NT2/D1 (cell line): ENCODE results near the gene GPR45.
"Not testable (repeated sequence)": the region's sequence is repeated elsewhere in the genome, so short reads cannot be mapped to it uniquely, and the experiment has no call there.

Source experiments
- DNase-seq: peaks from one replicate; pipeline ENCODE4 v3.0.0-alpha.2; 2011; ENCODE audit warnings: low read depth, low spot score
- H3K27me3 ChIP-seq: 2 replicates; pipeline ENCODE4 v1.6.0; 2011; ENCODE audit warnings: mild to moderate bottlenecking; ENCODE audit not compliant: insufficient read length, insufficient read depth
- H3K36me3 ChIP-seq: 2 replicates; pipeline ENCODE4 v1.6.1; 2011; ENCODE audit warnings: mild to moderate bottlenecking, low read length, mixed read lengths; ENCODE audit not compliant: insufficient read depth, insufficient read length
- H3K4me1 ChIP-seq: 2 replicates; pipeline ENCODE4 v1.5.1; 2011; ENCODE audit not compliant: insufficient read depth, insufficient read length
- H3K4me3 ChIP-seq: 2 replicates; pipeline ENCODE4 v1.5.1; 2011; ENCODE audit warnings: low read depth; ENCODE audit not compliant: insufficient read length
- H3K9ac ChIP-seq: 2 replicates; pipeline ENCODE4 v1.6.0; 2011; ENCODE audit warnings: low read depth; ENCODE audit not compliant: insufficient read length
- H3K9me3 ChIP-seq: 2 replicates; pipeline ENCODE4 v1.5.1; 2011; ENCODE audit warnings: mild to moderate bottlenecking, low read length; ENCODE audit not compliant: insufficient read depth
- SUZ12 ChIP-seq: IDR thresholded peaks from 2 replicates; pipeline ENCODE4 v1.6.1; 2011; ENCODE audit not compliant: insufficient read length, insufficient read depth; ENCODE audit errors: extremely low read depth
- YY1 ChIP-seq: IDR thresholded peaks from 2 replicates; pipeline ENCODE4 v1.6.1; 2011; ENCODE audit not compliant: insufficient read length, insufficient read depth
- ZNF274 ChIP-seq: IDR thresholded peaks from 2 replicates; pipeline ENCODE4 v1.6.1; 2011; ENCODE audit warnings: mild to moderate bottlenecking, low read depth, low read length

The GPR45 gene

DNA sequence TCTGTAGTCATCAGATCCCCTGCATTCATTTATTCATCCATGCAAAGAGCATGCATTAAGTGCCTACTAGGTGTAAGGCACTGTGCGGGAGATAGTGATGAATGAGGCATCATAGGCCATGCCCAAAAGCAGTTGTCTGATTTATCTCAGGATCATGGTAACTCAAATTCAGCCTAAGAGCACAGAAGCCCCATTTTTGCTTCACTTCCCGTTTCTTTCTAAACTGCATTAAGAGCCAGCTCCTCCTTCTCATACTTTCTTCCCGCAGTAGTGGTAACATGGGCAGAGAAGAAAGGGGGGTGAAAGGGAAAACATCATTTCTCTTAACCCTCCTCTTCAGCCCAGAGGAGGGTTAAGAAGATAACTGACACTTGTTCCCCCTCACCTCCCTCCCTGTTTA, 2.9 kb downstream of the GPR45 start:
- no peaks in the 10 kb centered on the region for H3K27me3 ChIP-seq
- no peaks in the 10 kb centered on the region for H3K4me1 ChIP-seq
- peaks cover 8% of the 10 kb centered on the region; the same call in 1 of the 2 replicates for H3K9me3 ChIP-seq
- DNase-seq, result no peak
- H3K9ac ChIP-seq, result no peak overlapping the region
- TF ChIP-seq ZNF274, result no peak
- no peak for TF ChIP-seq YY1
- no peak for TF ChIP-seq SUZ12
- H3K4me3 ChIP-seq, result no peak overlapping the region
- no peaks in the 10 kb centered on the region for H3K36me3 ChIP-seq

DNA sequence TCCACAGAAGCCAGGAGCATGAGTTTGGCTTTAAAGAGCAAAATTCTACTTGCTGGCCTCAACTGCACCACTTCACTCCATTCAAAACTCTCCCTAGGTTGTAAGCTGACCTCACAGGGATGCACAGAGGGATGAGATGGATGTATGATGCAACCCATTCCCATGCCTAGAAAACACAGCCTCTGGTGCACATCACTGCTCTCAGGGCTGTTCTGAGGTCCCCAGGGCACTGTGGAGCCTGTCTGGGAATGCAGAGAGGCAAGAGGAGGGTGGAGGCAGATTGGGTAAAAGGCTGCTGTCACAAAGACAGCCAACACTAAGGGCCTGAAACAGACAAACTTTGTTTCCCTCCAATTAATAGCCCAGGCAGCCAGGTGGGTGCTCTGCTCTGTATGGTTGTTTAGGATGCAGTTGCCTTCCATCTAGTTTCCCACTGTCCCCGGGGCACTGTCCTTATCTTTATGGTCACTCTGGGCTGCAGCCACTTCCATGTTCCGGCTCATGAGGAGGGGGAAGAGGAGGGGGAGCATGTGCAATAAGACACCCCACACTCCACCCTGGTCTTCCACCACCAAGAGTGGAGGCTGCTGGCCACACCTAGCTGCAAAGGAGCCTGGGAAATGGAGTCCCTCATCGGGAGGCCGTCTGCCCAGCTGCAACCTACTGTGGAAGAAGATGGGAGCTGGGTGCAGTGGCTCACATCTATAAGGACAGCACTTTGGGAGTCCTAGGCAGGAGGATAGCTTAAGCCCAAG, 7.0 kb downstream of the GPR45 start:
- no peak overlapping the region for H3K4me3 ChIP-seq
- no peaks in the 10 kb centered on the region for H3K36me3 ChIP-seq
- H3K27me3 ChIP-seq, result no peaks in the 10 kb centered on the region
- peaks cover 3% of the 10 kb centered on the region for H3K4me1 ChIP-seq
- TF ChIP-seq YY1 (no peak), SUZ12 (no peak), ZNF274 (no peak)
- peaks cover 16% of the 10 kb centered on the region; the same call in 1 of the 2 replicates for H3K9me3 ChIP-seq
- no peak overlapping the region for H3K9ac ChIP-seq
- no peak for DNase-seq

DNA sequence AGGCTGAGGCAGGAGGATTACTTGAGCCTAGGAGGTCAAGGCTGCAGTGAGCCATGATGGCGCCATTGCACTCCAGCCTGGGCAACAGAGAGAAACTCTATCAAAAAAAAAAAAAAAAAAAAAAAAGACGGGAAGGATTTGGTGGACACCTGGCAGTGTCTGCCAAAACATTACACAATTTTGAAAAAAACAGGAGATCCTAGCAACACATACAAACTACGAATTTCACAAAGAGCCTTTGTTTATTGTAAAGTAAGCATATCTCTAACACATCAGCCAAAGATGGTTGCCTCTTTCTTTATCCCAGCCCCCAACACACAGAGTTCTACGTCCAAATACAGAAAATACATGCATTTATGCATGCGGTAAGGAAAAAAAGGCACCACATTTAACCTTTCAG, 7.6 kb downstream of the GPR45 start:
- no peaks in the 10 kb centered on the region for H3K27me3 ChIP-seq
- no peak overlapping the region for H3K9ac ChIP-seq
- TF ChIP-seq ZNF274, result no peak
- no peak for TF ChIP-seq YY1
- TF ChIP-seq SUZ12, result no peak
- peaks cover 3% of the 10 kb centered on the region for H3K4me1 ChIP-seq
- H3K9me3 ChIP-seq, result peaks cover 16% of the 10 kb centered on the region; the same call in 1 of the 2 replicates
- no peaks in the 10 kb centered on the region for H3K36me3 ChIP-seq
- no peak for DNase-seq
- H3K4me3 ChIP-seq, result no peak overlapping the region

DNA sequence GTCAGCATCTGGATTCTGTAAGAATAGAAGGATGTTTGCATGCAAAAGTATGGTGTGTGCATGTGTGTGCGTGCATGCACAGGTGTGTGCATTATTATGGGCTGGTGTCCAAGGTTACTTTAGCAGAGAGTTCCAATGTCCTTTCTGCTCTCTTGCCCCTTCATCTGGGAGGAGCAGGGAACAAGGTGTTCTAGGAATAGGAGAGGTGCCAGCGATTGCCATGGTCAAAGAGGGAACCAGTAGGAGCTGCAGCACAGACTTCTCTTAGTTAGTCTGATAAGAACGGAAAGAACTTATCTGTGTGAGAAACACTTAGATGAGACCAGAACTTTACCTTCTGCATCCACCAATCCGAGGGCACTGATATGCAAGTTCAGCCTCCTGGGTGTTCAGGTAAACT, 8.3 kb downstream of the GPR45 start:
- Histone ChIP-seq H3K9ac (no peak overlapping the region), H3K27me3 (no peaks in the 10 kb centered on the region), H3K36me3 (no peaks in the 10 kb centered on the region), H3K4me1 (peaks cover 3% of the 10 kb centered on the region), H3K4me3 (no peak overlapping the region), H3K9me3 (peaks cover 16% of the 10 kb centered on the region; the same call in 1 of the 2 replicates)
- no peak for TF ChIP-seq ZNF274
- DNase-seq, result no peak

DNA sequence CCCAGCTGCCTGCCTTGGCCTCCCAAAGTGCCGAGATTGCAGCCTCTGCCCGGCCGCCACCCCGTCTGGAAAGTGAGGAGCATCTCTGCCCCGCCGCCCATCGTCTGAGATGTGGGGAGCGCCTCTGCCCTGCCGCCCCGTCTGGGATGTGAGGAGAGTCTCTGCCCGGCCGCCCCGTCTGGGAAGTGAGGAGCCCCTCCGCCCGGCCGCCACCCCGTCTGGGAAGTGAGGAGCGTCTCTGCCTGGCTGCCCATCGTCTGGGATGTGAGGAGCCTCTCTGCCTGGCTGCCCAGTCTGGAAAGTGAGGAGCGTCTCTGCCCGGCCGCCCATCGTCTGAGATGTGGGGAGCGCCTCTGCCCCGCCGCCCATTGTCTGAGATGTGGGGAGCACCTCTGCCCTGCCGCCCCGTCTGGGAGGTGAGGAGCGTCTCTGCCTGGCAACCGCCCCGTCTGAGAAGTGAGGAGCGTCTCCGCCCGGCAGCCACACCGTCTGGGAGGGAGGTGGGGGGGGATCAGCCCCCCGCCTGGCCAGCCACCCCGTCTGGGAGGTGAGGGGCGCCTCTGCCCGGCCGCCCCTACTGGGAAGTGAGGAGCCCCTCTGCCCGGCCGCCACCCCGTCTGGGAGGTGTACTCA, 9.6 kb downstream of the GPR45 start:
- not testable (repeated sequence) for H3K4me3 ChIP-seq, DNase-seq, H3K9ac ChIP-seq, H3K27me3 ChIP-seq, H3K36me3 ChIP-seq, H3K4me1 ChIP-seq
- H3K9me3 ChIP-seq, result peaks cover 16% of the 10 kb centered on the region; the same call in 1 of the 2 replicates

DNA sequence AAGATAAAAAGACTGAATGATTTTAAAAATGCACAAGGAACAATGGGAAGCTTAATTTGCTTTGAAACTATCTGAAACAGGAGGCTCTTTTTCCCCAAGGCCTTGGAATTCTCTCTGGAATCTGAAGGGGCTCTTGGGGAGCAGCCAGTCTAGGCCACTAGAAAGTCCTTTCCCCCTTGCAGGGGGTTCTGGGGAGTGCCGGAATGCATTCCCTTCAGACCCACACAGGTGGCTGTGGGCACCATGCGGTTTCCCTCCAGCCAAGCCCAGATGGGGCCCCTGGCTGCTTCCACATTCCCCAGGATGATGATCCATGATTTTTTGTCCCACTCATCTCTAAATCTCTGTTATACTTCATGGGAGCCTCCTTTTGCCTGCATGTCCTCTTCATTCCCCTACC, 10.7 kb downstream of the GPR45 start:
- Histone ChIP-seq H3K36me3 (no peaks in the 10 kb centered on the region), H3K9ac (no peak overlapping the region), H3K4me3 (no peak overlapping the region), H3K4me1 (peaks cover 3% of the 10 kb centered on the region), H3K27me3 (no peaks in the 10 kb centered on the region), H3K9me3 (peaks cover 16% of the 10 kb centered on the region; the same call in 1 of the 2 replicates)
- TF ChIP-seq ZNF274, result no peak
- TF ChIP-seq YY1, result no peak
- no peak for TF ChIP-seq SUZ12
- DNase-seq, result no peak

DNA sequence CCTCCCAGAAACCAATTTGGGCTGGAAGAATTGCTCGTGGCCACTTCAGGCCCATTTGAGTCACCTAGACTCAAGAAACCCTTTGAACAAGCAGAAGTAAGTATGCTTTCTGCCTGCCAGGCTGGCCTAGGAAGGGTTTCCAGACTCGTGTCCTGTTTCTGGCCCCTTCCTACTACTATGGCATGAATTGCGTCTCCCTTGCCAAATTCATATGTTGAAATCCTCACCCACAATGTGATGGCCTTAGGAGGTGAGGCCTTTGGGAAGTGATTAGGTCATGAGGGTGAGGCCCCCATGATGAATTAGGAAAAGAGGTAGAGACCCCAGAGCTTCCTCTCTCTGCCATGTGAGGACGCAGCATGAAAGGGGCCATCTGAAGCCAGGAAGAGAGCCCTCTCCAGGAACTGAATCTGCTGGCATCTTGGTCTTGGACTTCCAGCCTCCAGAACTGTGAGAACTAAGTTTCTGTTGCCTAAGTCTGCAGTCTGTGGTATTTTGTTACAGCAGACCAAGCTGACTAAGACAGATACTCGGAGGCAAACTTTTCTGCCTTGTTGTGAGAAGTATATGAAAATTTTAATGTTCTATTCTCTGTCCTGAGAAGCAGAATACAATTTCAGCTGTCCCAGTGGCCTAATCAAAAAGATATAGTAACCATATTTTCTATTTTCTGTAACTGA, 13.1 kb downstream of the GPR45 start:
- TF ChIP-seq SUZ12 (no peak), YY1 (no peak), ZNF274 (no peak)
- Histone ChIP-seq H3K36me3 (no peaks in the 10 kb centered on the region), H3K9me3 (peaks cover 6% of the 10 kb centered on the region; the same call in 1 of the 2 replicates), H3K4me3 (no peak overlapping the region), H3K9ac (no peak overlapping the region), H3K4me1 (peaks cover 3% of the 10 kb centered on the region), H3K27me3 (no peaks in the 10 kb centered on the region)
- no peak for DNase-seq
